GM18517 (cell line): ENCODE measurements around the gene PHF19.

Experiments used
- ATAC-seq: cut with Tn5 transposase; IDR thresholded peaks from one replicate; pipeline ENCODE4 v1.9.1; 2021; ENCODE audit warnings: mild to moderate bottlenecking, moderate library complexity; ENCODE audit not compliant: unreplicated experiment

The PHF19 gene

DNA sequence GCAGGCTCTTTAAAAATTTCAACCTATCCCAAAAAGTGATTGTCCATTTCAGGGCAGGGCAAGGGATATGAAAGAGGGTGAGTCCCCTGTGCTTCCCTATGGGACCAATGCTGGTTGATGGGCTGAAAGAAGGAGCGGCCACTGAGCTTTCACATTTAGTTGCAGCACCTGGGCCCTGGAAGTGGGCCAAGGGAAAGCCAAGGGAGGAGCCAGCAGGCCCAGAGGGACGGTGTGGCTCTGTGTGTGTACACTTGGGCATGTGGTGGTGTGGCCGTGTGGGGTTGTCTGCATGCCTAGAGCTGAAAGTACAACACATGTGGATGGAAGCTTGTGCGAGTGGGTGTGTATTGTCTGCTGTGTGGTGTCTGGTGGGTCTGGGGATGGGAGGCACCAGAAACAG is 20.3 kb downstream of the PHF19 start:
- no peak for ATAC-seq

GRCh38 chr9:120855827-120856670 is 20.9 kb downstream of the PHF19 start:
- no peak for ATAC-seq

DNA sequence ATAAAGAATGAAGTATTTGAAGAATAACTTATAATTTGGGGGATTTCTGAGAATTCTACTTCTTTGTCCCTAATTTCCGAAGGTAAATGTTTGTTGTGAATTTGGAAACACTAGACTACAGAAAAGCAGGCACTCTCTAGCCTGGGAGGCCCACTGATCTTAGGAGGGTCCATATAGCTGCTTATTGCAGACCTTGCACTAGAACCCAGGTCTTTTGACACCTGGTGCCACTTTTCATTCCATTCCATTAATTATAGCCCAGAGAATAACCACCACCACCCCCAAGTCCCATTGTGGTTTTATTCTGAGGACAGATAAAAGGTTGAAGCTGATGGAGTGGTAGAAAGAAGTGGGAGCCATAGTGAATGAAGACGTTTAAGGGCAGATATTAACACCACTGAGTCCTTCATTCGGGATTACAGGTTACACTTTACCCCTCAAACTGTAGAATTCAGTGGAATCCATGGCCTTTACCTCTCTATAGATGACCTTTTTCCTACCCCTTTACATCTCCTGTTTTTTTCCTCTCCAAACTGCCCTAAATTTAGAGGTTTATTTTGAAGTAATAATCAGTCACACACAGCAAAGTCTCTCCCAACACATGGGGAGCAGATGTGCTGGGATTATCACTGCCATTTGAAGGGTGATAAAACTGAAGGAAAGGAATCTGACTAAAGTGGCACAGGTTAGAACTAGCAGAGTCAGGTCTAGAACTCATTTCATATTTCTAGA is 22.2 kb downstream of the PHF19 start:
- no peak for ATAC-seq

- no peak for ATAC-seq
Observed at GRCh38 chr9:120853198-120853597, 23.8 kb downstream of the PHF19 start.

GRCh38 chr9:120852240-120853010 is 24.6 kb downstream of the PHF19 start:
- no peak for ATAC-seq

DNA sequence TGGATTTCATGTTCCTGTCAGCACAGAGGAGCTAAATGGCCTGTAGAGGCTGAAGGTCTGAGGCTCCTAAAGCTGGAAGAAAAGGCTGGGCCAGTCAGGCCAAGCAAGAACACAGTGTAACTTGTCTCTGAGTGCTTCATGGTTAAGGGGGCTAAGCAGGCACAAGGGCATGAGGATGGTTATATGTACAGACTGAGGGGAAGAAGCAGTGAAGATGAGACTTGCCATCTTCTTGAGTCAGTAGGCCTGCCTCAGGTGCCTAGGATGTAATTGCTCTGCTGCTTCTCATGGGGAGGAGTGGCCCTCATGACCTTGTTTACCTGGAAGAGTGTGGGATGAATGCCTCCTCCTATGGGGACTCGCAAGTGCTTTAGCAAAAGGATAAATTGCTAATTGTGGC is 25.5 kb downstream of the PHF19 start:
- no peak for ATAC-seq

GRCh38 chr9:120850315-120850714 is 26.7 kb downstream of the PHF19 start:
- ATAC-seq: no peak

DNA sequence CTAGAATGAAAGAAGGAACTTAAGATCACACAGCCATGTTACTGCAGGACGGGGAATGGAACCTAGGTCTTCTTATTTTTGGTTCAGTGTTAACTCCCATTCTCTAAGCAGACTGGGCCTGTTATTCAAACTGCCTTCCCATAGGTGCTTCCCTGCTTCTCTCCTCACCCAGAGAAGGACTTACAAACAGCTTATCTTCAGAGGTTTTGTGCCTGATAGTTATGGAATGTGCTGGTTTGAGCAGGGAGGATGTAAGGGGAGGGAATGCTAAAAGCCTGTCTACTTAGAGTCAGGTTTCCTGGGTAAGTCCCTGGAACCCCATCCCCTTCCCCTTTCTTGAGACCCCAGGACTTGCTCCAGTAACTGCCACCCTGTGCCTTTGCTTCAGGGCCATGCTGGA is 30.1 kb downstream of the PHF19 start:
- ATAC-seq: no peak

GRCh38 chr9:120846251-120846889 is 30.6 kb downstream of the PHF19 start:
- ATAC-seq: no peak

- ATAC-seq: no peak
Observed at GRCh38 chr9:120845255-120845654, 31.7 kb downstream of the PHF19 start.

- ATAC-seq: peak; percentile 98
Observed at GRCh38 chr9:120842685-120843485, 34.1 kb downstream of the PHF19 start, which contains the start of gene PSMD5. PSMD5 (minus strand) TSS chr9:120842922; CDS start chr9:120842909, 13 bp downstream.

- ATAC-seq: no peak
Observed at GRCh38 chr9:120841930-120842684, 34.9 kb downstream of the PHF19 start.

DNA sequence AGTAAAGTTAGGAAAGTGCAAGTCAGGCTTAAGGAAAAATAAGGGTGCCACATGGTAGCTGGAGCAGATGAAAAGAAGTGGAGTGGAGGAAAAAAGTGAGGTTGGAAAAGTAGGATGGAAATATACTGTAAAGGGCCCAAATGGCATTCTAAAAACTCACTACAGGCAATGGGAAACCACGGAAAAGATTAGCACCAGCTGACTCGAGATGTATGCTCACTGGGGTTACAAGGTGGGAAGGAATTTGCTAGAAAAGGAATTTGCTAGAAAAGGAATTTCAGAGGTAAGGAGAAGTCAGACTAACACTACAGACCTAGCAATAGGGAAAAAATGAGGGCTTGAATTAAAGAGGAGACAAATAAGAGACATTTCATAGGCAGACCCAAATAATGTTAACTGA is 37.8 kb downstream of the PHF19 start:
- ATAC-seq: no peak

GRCh38 chr9:120837921-120838320 is 39.1 kb downstream of the PHF19 start:
- ATAC-seq: no peak

DNA sequence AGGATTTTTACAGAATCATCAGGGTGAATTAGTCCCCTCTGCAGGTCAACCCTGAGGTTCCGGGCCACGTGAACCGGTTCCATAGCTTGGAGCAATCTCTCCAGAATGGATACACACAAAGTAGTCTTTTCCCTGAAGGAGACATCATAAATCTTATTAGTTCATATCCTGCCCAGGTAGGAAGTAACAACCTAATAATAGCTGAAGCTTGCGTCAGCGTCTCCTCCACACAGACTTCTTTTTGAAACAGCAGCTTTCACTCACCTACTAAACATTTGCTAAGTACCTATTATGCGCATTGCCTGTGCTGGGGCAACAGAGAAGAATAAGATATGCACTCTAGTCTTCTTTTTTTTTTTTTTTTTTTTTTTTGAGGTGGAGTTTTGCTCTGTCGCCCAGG is 43.7 kb downstream of the PHF19 start:
- ATAC-seq: no peak

DNA sequence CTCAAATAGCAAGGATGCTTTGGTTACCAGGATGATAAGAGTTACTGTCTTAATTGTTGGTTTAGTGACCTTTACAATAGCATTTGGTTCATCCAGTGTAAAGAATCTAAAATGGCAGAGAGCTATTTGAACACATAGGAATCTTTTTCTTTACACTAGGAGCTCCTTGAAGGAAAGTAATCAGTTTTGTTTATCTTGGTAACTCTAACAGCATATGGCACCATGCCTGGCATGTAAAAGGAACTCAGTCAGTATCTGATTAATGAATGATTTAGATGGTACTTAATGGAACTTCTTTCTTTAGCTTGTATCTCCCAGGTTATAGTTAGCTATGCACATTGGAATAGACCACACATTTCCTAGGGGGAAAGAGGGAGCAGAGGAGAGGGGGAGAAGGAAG is 44.2 kb downstream of the PHF19 start:
- no peak for ATAC-seq

DNA sequence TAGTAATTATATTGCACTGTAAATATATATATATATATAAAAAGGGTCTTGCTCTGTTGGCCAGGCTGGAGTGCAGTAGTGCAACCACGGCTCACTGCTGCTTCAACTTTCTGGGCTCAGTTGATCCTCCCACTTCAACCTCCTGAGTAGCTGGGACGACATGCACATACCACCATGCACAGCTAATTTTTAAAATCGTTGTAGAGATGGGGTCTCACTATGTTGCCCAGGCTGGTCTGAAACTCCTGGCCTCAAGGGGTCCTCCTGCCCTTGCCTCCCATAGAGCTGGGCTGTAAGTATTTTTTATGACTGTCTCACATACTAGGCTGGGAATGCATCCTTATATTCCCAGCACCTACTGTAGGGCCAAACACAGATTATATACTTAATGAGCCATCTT is 46.1 kb downstream of the PHF19 start:
- ATAC-seq: no peak

DNA sequence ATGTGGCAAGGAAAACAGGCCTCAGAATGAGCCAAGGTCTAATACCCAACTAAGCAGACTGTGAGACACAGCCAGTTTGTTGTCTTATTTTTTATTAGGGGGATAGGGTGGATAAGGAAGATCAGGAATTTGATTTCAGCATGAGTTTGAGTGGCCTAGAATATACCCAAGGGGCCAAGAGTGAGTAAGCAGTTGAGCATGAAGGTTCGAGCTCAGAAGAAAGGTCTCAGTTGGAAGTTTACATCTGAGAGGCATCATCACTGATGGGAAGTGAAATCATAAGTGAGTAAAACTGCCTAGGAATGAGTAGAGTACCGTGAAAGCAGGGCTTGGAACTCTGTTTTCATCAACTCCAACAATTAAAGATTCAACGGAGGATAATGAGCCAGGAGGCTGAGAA is 46.8 kb downstream of the PHF19 start:
- no peak for ATAC-seq

- no peak for ATAC-seq
Observed at GRCh38 chr9:120829650-120830049, 47.3 kb downstream of the PHF19 start.
